ENCODE data around the gene UGT1A9.

- TF ChIP-seq CTCF (conservative IDR thresholded peaks at IDR 0.05) (peak; percentile 43; the same call in 1 of the 2 replicates), EZH2 (IDR thresholded peaks at IDR 0.05; ENCODE audit: low read depth) (no peak)
These were observed 135.6 kb downstream of the UGT1A9 start for GRCh38 chr2:233807215-233807865.

Data from PC-9 (cell line).